Fibroblast of lung (primary cell): ENCODE measurements around the gene LMNTD2. TPM values are rescaled to one million over a fixed set of nuclear protein-coding genes. Genes with fewer than 3 reads are reported as not detected.

ENCODE experiments used
- DNase-seq, 2 donors: peaks; one replicate each; pipeline versions ENCODE4 v3.0.0 to v3.0.0-alpha.2; 2010; ENCODE audit warnings: low read depth in 2 of 2
- H2AFZ ChIP-seq: 2 replicates; pipeline ENCODE4 v1.5.1; 2012; ENCODE audit warnings: low read length, control low read depth, inconsistent platforms
- H3K27ac ChIP-seq: 2 replicates; pipeline ENCODE4 v1.5.1; 2011; ENCODE audit warnings: low read length, control low read depth; ENCODE audit not compliant: insufficient read depth
- H3K27me3 ChIP-seq: 2 replicates; pipeline ENCODE4 v1.5.1; 2011; ENCODE audit warnings: mild to moderate bottlenecking, low read length; ENCODE audit not compliant: control insufficient read depth, insufficient read depth
- H3K36me3 ChIP-seq: 2 replicates; pipeline ENCODE4 v1.5.1; 2011; ENCODE audit warnings: low read length; ENCODE audit not compliant: control insufficient read depth, insufficient read depth
- H3K4me1 ChIP-seq: 2 replicates; pipeline ENCODE4 v1.5.1; 2011; ENCODE audit warnings: low read length; ENCODE audit not compliant: control insufficient read depth, insufficient read depth; ENCODE audit errors: extremely low read depth
- H3K4me2 ChIP-seq: 2 replicates; pipeline ENCODE4 v1.5.1; 2011; ENCODE audit warnings: low read length, control low read depth; ENCODE audit not compliant: insufficient read depth; ENCODE audit errors: extremely low read depth
- H3K4me3 ChIP-seq, 4 experiments: fragments of 200-600 bp in 1 of 4; sonication (generic) in 1 of 4; replicated peaks in 1 of 4; 2 replicates each; pipeline ENCODE4 v1.5.1; 2011 to 2016; ENCODE audit warnings: low read length in 4 of 4, low read depth in 3 of 4, mild to moderate bottlenecking in 3 of 4, control low read depth in 2 of 4, inconsistent platforms in 1 of 4, mixed read lengths in 1 of 4; ENCODE audit not compliant: insufficient read depth in 1 of 4; ENCODE audit errors: control extremely low read depth in 1 of 4
- H3K79me2 ChIP-seq: 2 replicates; pipeline ENCODE4 v1.5.1; 2012; ENCODE audit warnings: mild to moderate bottlenecking, low read length, inconsistent platforms; ENCODE audit not compliant: control insufficient read depth, insufficient read depth
- H3K9ac ChIP-seq: 2 replicates; pipeline ENCODE4 v1.5.1; 2011; ENCODE audit warnings: mild to moderate bottlenecking, low read length, control low read depth; ENCODE audit not compliant: insufficient read depth
- H3K9me3 ChIP-seq: 2 replicates; pipeline ENCODE4 v1.5.1; 2012; ENCODE audit warnings: low read depth, low read length; ENCODE audit not compliant: control insufficient read depth, insufficient read depth
- H4K20me1 ChIP-seq: 2 replicates; pipeline ENCODE4 v1.5.1; 2011; ENCODE audit warnings: low read length; ENCODE audit not compliant: control insufficient read depth, insufficient read depth; ENCODE audit errors: extremely low read depth
- EZH2 ChIP-seq: IDR thresholded peaks from 2 replicates; pipeline ENCODE4 v1.5.1; 2012; ENCODE audit warnings: low read length, control low read depth, mild to moderate bottlenecking; ENCODE audit errors: missing control alignments
- polyA plus RNA-seq, 2 donors: library from polyadenylated mRNA; depleted of rRNA in 1 of 2; stranded (reverse) in 1 of 2; unstranded in 1 of 2; fragments of >200 nt; gene quantifications; 2 replicates each; pipeline ENCODE4 v1.2.1, GENCODE V29; 2011 to 2012; ENCODE audit warnings: missing spikeins in 1 of 2
- total RNA-seq: library from RNA; depleted of rRNA; stranded (reverse); fragments of >200 nt; gene quantifications from 2 replicates; pipeline ENCODE4 v1.2.1, GENCODE V29; 2014
- TF ChIP-seq, protein P1 (sequence below), 2 donors: IDR thresholded peaks in 1 of 2; conservative IDR thresholded peaks in 1 of 2; 1 replicate in 1 of 2; 2 replicates in 1 of 2; pipeline ENCODE4 v1.5.1; 2011 to 2012; ENCODE audit warnings: low read length in 2 of 2, control low read depth in 1 of 2, inconsistent platforms in 1 of 2, low read depth in 1 of 2, mild to moderate bottlenecking in 1 of 2

LMNTD2 gene
- total and polyA plus RNA-seq, 2 donors (not counting 1 experiment from before 2014, with no cell fraction given) = 0.08 to 0.17 TPM

- no peak overlapping the region for H3K4me3 ChIP-seq
- no peaks in the 10 kb centered on the region for H3K79me2 ChIP-seq
- H3K9ac ChIP-seq = no peak overlapping the region
- H3K9me3 ChIP-seq = no peaks in the 10 kb centered on the region
- no peaks in the 10 kb centered on the region for H3K27me3 ChIP-seq
- no peak overlapping the region for H3K4me2 ChIP-seq
- no peak for DNase-seq
- H3K36me3 ChIP-seq = no peaks in the 10 kb centered on the region
- TF ChIP-seq EZH2 = no peak
- TF ChIP-seq, protein P1, sequence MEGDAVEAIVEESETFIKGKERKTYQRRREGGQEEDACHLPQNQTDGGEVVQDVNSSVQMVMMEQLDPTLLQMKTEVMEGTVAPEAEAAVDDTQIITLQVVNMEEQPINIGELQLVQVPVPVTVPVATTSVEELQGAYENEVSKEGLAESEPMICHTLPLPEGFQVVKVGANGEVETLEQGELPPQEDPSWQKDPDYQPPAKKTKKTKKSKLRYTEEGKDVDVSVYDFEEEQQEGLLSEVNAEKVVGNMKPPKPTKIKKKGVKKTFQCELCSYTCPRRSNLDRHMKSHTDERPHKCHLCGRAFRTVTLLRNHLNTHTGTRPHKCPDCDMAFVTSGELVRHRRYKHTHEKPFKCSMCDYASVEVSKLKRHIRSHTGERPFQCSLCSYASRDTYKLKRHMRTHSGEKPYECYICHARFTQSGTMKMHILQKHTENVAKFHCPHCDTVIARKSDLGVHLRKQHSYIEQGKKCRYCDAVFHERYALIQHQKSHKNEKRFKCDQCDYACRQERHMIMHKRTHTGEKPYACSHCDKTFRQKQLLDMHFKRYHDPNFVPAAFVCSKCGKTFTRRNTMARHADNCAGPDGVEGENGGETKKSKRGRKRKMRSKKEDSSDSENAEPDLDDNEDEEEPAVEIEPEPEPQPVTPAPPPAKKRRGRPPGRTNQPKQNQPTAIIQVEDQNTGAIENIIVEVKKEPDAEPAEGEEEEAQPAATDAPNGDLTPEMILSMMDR (conservative IDR thresholded peaks at IDR 0.05 in 1 of 2, IDR thresholded peaks at IDR 0.05 in 1 of 2; ENCODE audit: low read depth in 1 of 2, low read length in 2 of 2) = no peak
- H4K20me1 ChIP-seq = no peaks in the 10 kb centered on the region
- no peak overlapping the region for H2AFZ ChIP-seq
- no peak overlapping the region for H3K27ac ChIP-seq
- no peaks in the 10 kb centered on the region for H3K4me1 ChIP-seq
These were observed 19.7 kb downstream of the LMNTD2 start for GRCh38 chr11:540583-541432.

DNA sequence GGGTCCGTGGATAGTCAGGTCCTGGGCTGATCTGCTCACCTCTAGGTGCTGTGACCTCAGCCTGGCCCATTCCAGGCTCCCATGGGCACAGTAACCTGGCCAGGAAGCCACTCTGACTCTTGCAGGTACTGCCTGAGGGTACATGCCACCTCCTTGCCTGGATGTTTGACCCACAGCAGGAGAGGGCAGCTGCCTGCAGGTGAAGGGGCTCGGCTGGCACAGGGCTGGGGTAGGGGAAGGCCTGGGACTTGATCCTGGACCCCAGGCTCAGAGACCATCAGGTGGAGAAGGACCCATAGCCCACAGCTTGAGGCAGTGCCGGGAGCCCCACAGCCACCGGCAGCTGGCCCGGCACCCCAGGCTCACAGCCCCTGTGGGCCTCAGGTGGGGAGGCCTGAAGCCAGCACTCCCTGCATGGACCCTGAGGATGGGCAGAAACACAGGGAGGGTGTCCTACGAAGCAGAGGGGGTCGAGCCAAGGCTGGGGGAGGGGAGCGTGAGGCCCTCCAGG, 20.5 kb downstream of the LMNTD2 start:
- H3K27me3 ChIP-seq = no peaks in the 10 kb centered on the region

GRCh38 chr11:538431-539051, 22.0 kb downstream of the LMNTD2 start:
- Histone ChIP-seq H3K9me3 (no peaks in the 10 kb centered on the region), H3K27me3 (no peaks in the 10 kb centered on the region), H3K27ac (no peak overlapping the region), H3K9ac (no peak overlapping the region), H4K20me1 (no peaks in the 10 kb centered on the region), H3K36me3 (peaks cover 2% of the 10 kb centered on the region), H2AFZ (no peak overlapping the region), H3K4me1 (no peaks in the 10 kb centered on the region), H3K79me2 (peaks cover 12% of the 10 kb centered on the region), H3K4me2 (no peak overlapping the region), H3K4me3 (no peak overlapping the region)
- no peak for TF ChIP-seq EZH2
- TF ChIP-seq, protein P1 (conservative IDR thresholded peaks at IDR 0.05 in 1 of 2, IDR thresholded peaks at IDR 0.05 in 1 of 2; ENCODE audit: low read depth in 1 of 2, low read length in 2 of 2) = no peak
- DNase-seq = no peak

More for the DNA sequence above, 20.5 kb downstream of the LMNTD2 start:
- Histone ChIP-seq H3K36me3 (no peaks in the 10 kb centered on the region), H2AFZ (no peak overlapping the region), H4K20me1 (no peaks in the 10 kb centered on the region), H3K27ac (no peak overlapping the region), H3K4me1 (no peaks in the 10 kb centered on the region), H3K4me3 (no peak overlapping the region), H3K9ac (no peak overlapping the region), H3K4me2 (no peak overlapping the region), H3K9me3 (no peaks in the 10 kb centered on the region), H3K79me2 (no peaks in the 10 kb centered on the region)
- TF ChIP-seq, protein P1 (conservative IDR thresholded peaks at IDR 0.05 in 1 of 2, IDR thresholded peaks at IDR 0.05 in 1 of 2; ENCODE audit: low read depth in 1 of 2, low read length in 2 of 2) = no peak
- no peak for TF ChIP-seq EZH2
- DNase-seq = no peak
